Melanocyte of skin (primary cell): ENCODE results near the gene PMFBP1. TPM values are rescaled to one million over a fixed set of nuclear protein-coding genes. Genes with fewer than 3 reads are reported as not detected.

Experiments used
- total RNA-seq, 2 donors: library from RNA; depleted of rRNA; stranded (reverse); fragments of >200 nt; gene quantifications; 2 replicates each; pipeline ENCODE4 v1.2.3, GENCODE V29; 2012

Gene PMFBP1
- under 1 TPM; 0.33 to 0.69 TPM for total RNA-seq

DNA sequence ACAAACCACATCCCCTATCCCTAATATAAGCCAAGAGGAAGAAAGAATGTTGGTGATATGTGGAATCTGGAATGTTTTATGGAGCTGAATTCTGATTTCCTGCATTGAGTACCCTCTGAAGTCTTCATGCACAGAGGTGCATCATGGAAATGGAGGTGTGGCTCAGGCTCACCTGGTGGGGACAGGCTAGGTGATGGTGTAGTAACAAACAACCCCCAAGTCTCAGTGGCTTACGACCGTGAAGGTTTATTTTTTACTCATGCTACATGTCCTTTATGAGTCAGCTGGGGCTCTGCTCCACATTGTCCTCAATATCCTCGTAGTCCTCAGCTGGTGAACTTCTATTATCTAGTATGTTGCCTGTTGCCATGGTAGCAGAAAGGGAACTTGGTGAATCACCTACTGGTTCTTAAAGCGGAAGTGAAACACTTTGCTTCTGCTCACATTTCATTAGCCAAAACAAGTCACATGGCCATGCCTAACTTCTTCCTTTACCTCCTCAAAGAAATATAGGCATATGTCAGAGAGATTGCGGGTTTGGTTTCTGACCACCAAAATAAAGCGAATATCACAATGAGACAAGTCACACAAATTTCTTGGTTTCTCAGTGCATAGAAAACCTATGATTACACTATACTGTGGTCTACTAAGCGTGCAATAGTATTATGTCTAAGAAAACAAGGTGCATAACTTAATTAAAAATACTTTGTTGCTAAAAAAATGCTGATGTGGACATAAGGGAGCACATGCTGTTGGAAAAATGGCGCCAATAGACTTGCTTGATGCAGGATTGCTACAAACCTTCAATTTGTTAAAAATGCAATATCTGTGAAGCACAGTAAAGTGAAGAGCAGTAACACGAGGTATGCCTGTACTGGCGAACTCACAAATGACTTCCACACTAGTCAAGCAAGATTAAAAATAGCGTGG, at the start of gene PMFBP1:
TSS of gene PMFBP1 (minus strand) at position 51 of the 930 bp plus-strand sequence. CDS start 947 bp downstream, outside the sequence.

GRCh38 chr16:72093448-72094265, 78.3 kb downstream of the PMFBP1 start, which contains the start of the genes DHX38 and TXNL4B:
Gene DHX38, plus strand, starts transcription at chr16:72093847. Its CDS starts 2,311 bp downstream, at chr16:72096158.
Gene TXNL4B, minus strand, starts transcription at chr16:72093620. Its CDS starts 2,871 bp downstream, at chr16:72090749.

Other genes with a start within 250 kb of the PMFBP1 start
- gene PKD1L3, start 171.8 kb downstream of the PMFBP1 start, total RNA-seq: not detected
- gene DHODH, start 163.4 kb downstream of the PMFBP1 start, total RNA-seq: 10 to 100 TPM in 1 of 2 donors, 1 to 10 TPM in 1; 3.8 to 10.7 TPM
- not detected for gene HP, start 117.7 kb downstream of the PMFBP1 start, total RNA-seq
- not detected for gene HPR, start 108.9 kb downstream of the PMFBP1 start, total RNA-seq
- 10 to 100 TPM in 1 of 2 donors, 1 to 10 TPM in 1; 7.6 to 11.0 TPM for gene TXNL4B, start 78.5 kb downstream of the PMFBP1 start, total RNA-seq
- 10 to 100 TPM; 34.4 to 75.6 TPM for gene DHX38, start 78.3 kb downstream of the PMFBP1 start, total RNA-seq